Measurements from ENCODE around the gene HMX1.

DNA sequence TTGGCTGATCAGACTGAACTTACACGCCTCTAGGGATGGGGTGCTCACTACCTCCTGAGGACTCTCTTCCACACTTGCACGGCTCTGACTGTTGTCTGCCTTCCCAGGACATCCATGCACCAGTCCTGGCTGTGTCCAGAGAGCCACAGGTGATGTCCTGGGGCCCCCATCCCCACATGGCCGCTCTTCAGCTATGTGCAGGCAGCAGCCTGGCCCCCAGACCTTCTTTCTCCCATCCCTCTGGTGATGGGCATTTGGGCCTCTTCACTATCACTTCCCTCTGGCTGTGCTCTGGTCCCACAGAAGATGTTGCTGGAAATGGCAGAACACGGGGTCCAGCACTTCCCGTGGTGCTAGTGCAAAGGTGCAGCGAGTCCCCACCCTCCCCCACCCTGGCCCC is 40.9 kb upstream of the HMX1 start:
- no peak for TF ChIP-seq JUN (IDR thresholded peaks at IDR 0.05; ENCODE audit: borderline replicate concordance, insufficient read depth, insufficient read length, low read depth)
- no peak for TF ChIP-seq EZH2 (IDR thresholded peaks at IDR 0.05; ENCODE audit: borderline replicate concordance, low read depth, low read length, severe bottlenecking)
